ENCODE data around the gene NKX2-4.
"Not testable (repeated sequence)": the region's sequence is repeated elsewhere in the genome, so short reads cannot be mapped to it uniquely, and the experiment has no call there.

Gene NKX2-4

GRCh38 chr20:21397341-21398108 lies at the start of gene NKX2-4:
NKX2-4 (minus strand) TSS chr20:21397526; CDS start chr20:21397399, 127 bp downstream.
- DNase-seq (ENCODE audit: extremely low read depth in 1 of 2, low read depth in 1 of 2) = no peak

- no peak for DNase-seq (ENCODE audit: extremely low read depth in 1 of 2, low read depth in 1 of 2)
Observed at GRCh38 chr20:21437816-21438215, 40.5 kb upstream of the NKX2-4 start.

GRCh38 chr20:21437248-21437647 lies 39.9 kb upstream of the NKX2-4 start:
- no peak for DNase-seq (ENCODE audit: extremely low read depth in 1 of 2, low read depth in 1 of 2)

GRCh38 chr20:21436205-21436604 lies 38.9 kb upstream of the NKX2-4 start:
- DNase-seq (ENCODE audit: extremely low read depth in 1 of 2, low read depth in 1 of 2) = no peak

- no peak for DNase-seq (ENCODE audit: extremely low read depth in 1 of 2, low read depth in 1 of 2)
Observed at GRCh38 chr20:21435576-21435975, 38.2 kb upstream of the NKX2-4 start.

- no peak for DNase-seq (ENCODE audit: extremely low read depth in 1 of 2, low read depth in 1 of 2)
Observed at GRCh38 chr20:21433329-21433890, 36.1 kb upstream of the NKX2-4 start.

GRCh38 chr20:21432911-21433310 lies 35.6 kb upstream of the NKX2-4 start:
- no peak for DNase-seq (ENCODE audit: extremely low read depth in 1 of 2, low read depth in 1 of 2)

GRCh38 chr20:21430020-21430419 lies 32.7 kb upstream of the NKX2-4 start:
- no peak for DNase-seq (ENCODE audit: extremely low read depth in 1 of 2, low read depth in 1 of 2)

- no peak for DNase-seq (ENCODE audit: extremely low read depth in 1 of 2, low read depth in 1 of 2)
Observed at GRCh38 chr20:21424846-21425245, 27.5 kb upstream of the NKX2-4 start.

GRCh38 chr20:21423712-21424111 lies 26.4 kb upstream of the NKX2-4 start:
- not testable (repeated sequence) for DNase-seq (ENCODE audit: extremely low read depth in 1 of 2, low read depth in 1 of 2)

- no peak for DNase-seq (ENCODE audit: extremely low read depth in 1 of 2, low read depth in 1 of 2)
Observed at GRCh38 chr20:21421601-21422236, 24.4 kb upstream of the NKX2-4 start.

- not testable (repeated sequence) for DNase-seq (ENCODE audit: extremely low read depth in 1 of 2, low read depth in 1 of 2)
Observed at GRCh38 chr20:21419147-21419546, 21.8 kb upstream of the NKX2-4 start.

- not testable (repeated sequence) for DNase-seq (ENCODE audit: extremely low read depth in 1 of 2, low read depth in 1 of 2)
Observed at GRCh38 chr20:21413996-21414395, 16.7 kb upstream of the NKX2-4 start.

GRCh38 chr20:21411725-21412124 lies 14.4 kb upstream of the NKX2-4 start:
- DNase-seq (ENCODE audit: extremely low read depth in 1 of 2, low read depth in 1 of 2) = no peak

- no peak for DNase-seq (ENCODE audit: extremely low read depth in 1 of 2, low read depth in 1 of 2)
Observed at GRCh38 chr20:21399005-21399475, 1.7 kb upstream of the NKX2-4 start.

GRCh38 chr20:21398109-21399004 lies 1.0 kb upstream of the NKX2-4 start:
- DNase-seq (ENCODE audit: extremely low read depth in 1 of 2, low read depth in 1 of 2) = no peak

- DNase-seq (ENCODE audit: extremely low read depth in 1 of 2, low read depth in 1 of 2) = no peak
Observed at GRCh38 chr20:21396599-21397340, 556 bp downstream of the NKX2-4 start.

GRCh38 chr20:21395666-21396598 lies 1.4 kb downstream of the NKX2-4 start:
- peak; percentile 25 to 37 for DNase-seq (ENCODE audit: extremely low read depth in 1 of 2, low read depth in 1 of 2)

GRCh38 chr20:21395051-21395665 lies 2.2 kb downstream of the NKX2-4 start:
- DNase-seq (ENCODE audit: extremely low read depth in 1 of 2, low read depth in 1 of 2) = no peak
